Keratinocyte (primary cell): ENCODE measurements around the gene MGAT4A. TPM values are rescaled to one million over a fixed set of nuclear protein-coding genes. Genes with fewer than 3 reads are reported as not detected.
A peak's percentile ranks its signal among the peaks of the same experiment; 100 is the strongest.

Experiments used
- DNase-seq: peaks from one replicate; pipeline ENCODE4 v3.0.0-alpha.2; 2011; ENCODE audit warnings: low read depth, missing footprints, low spot score
- FAIRE-seq: peaks from 2 replicates; lab custom pipeline; 2011; peaks lifted over from hg19 to GRCh38; lab: Jason Lieb, UNC
- H2AFZ ChIP-seq: 2 replicates; pipeline ENCODE4 v1.6.0; 2012; ENCODE audit warnings: low read length, control low read depth, inconsistent platforms; ENCODE audit not compliant: control insufficient read depth
- H3K27ac ChIP-seq: 2 replicates; pipeline ENCODE4 v1.5.1; 2011; ENCODE audit warnings: low read length; ENCODE audit not compliant: control insufficient read depth, insufficient read depth
- H3K27me3 ChIP-seq: 3 replicates; pipeline ENCODE4 v1.6.0; 2011; ENCODE audit warnings: low read length; ENCODE audit not compliant: control insufficient read depth, insufficient read depth; ENCODE audit errors: extremely low read depth
- H3K36me3 ChIP-seq, 2 experiments: 2 replicates in 1 of 2; 3 replicates in 1 of 2; pipeline ENCODE4 v1.5.1; 2011; ENCODE audit warnings: low read length in 2 of 2, mild to moderate bottlenecking in 1 of 2; ENCODE audit not compliant: control insufficient read depth in 2 of 2, insufficient read depth in 2 of 2; ENCODE audit errors: extremely low read depth in 1 of 2
- H3K4me1 ChIP-seq: 3 replicates; pipeline ENCODE4 v1.5.1; 2011; ENCODE audit warnings: low read length; ENCODE audit not compliant: control insufficient read depth, insufficient read depth; ENCODE audit errors: extremely low read depth
- H3K4me2 ChIP-seq: 3 replicates; pipeline ENCODE4 v1.6.0; 2011; ENCODE audit warnings: low read depth, low read length; ENCODE audit not compliant: control insufficient read depth, insufficient read depth; ENCODE audit errors: extremely low read depth
- H3K4me3 ChIP-seq, 3 experiments: fragments of 200-600 bp in 1 of 3; sonication (generic) in 1 of 3; 2 replicates in 2 of 3; 3 replicates in 1 of 3; pipeline ENCODE4 v1.5.1; 2011 to 2016; ENCODE audit warnings: low read length in 3 of 3, mild to moderate bottlenecking in 3 of 3, control low read depth in 2 of 3, inconsistent platforms in 1 of 3, low read depth in 1 of 3, mixed read lengths in 1 of 3, mixed run types in 1 of 3, moderate library complexity in 1 of 3; ENCODE audit not compliant: control insufficient read depth in 2 of 3, insufficient read depth in 2 of 3; ENCODE audit errors: extremely low read depth in 1 of 3
- H3K79me2 ChIP-seq: 2 replicates; pipeline ENCODE4 v1.6.0; 2012; ENCODE audit warnings: low read length; ENCODE audit not compliant: control insufficient read depth, insufficient read depth
- H3K9ac ChIP-seq: 3 replicates; pipeline ENCODE4 v1.6.0; 2011; ENCODE audit warnings: low read length; ENCODE audit not compliant: control insufficient read depth, insufficient read depth; ENCODE audit errors: extremely low read depth
- H3K9me1 ChIP-seq: 3 replicates; pipeline ENCODE4 v1.6.0; 2011; ENCODE audit warnings: low read length; ENCODE audit not compliant: control insufficient read depth, insufficient read depth; ENCODE audit errors: extremely low read depth
- H3K9me3 ChIP-seq: 2 replicates; pipeline ENCODE4 v1.5.1; 2012; ENCODE audit warnings: low read depth, low read length; ENCODE audit not compliant: control insufficient read depth
- H4K20me1 ChIP-seq: 3 replicates; pipeline ENCODE4 v1.6.0; 2011; ENCODE audit warnings: low read length; ENCODE audit not compliant: control insufficient read depth, insufficient read depth; ENCODE audit errors: extremely low read depth
- EZH2 ChIP-seq: IDR thresholded peaks from one replicate; pipeline ENCODE4 v1.6.1; 2012; ENCODE audit warnings: inconsistent platforms, mild to moderate bottlenecking, low read length, moderate library complexity
- dilution Hi-C: fragments of 300-500 bp; cut with MboI; formaldehyde crosslinking; loops from one replicate; pipeline ENCODE4 v1.7.0; 2020; ENCODE audit warnings: low sequenced_read_pairs; ENCODE audit not compliant: extremely low pct_ligation_motif_present
- polyA plus RNA-seq, 5 experiments: library from polyadenylated mRNA; depleted of rRNA in 3 of 5; stranded (reverse) in 3 of 5; stranded (forward) in 1 of 5; unstranded in 1 of 5; fragments of >200 nt; gene quantifications; 1 replicate in 1 of 5; 2 replicates in 3 of 5; 3 replicates in 1 of 5; pipeline versions ENCODE4 v1.2.1 to v1.2.3, GENCODE V29; 2011 to 2012; ENCODE audit warnings: missing spikeins in 2 of 5, low read depth in 1 of 5, low replicate concordance in 1 of 5
- TF ChIP-seq, protein P1 (sequence below), 3 experiments: IDR thresholded peaks in 1 of 3; conservative IDR thresholded peaks in 1 of 3; optimal IDR thresholded peaks in 1 of 3; 2 replicates in 2 of 3; 3 replicates in 1 of 3; pipeline versions ENCODE3 to v1.5.1; 2011; ENCODE audit warnings: low read length in 3 of 3, mild to moderate bottlenecking in 3 of 3, moderate library complexity in 2 of 3, control low read depth in 1 of 3, inconsistent platforms in 1 of 3; ENCODE audit not compliant: insufficient read depth in 2 of 3; ENCODE audit errors: extremely low read depth in 1 of 3

MGAT4A gene
- polyA plus RNA-seq, 1 donor (not counting 4 experiments of a cell fraction or from before 2014, with no cell fraction given) = 0.81 TPM

DNA sequence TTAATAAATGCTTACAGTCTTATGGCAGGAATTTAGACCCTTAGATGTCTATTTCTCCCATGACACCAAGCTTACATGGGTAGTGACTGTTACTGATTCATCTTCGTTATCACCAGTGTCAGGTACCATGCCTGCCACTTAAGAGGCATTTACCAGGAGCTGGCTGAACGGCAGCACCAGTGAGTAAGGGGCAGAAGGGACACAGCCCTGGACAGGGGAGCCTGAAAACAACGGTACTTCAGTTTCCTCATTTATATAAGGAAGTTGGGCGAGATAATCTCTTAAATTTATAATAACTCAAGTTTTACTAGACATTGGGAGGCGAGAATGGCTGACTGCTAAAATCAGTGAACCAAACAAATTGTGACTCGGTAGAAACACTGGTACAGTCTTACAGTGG is 123.8 kb downstream of the MGAT4A start:
- H3K79me2 ChIP-seq = peaks cover 68% of the 10 kb centered on the region
- H3K9me1 ChIP-seq = peaks cover 3% of the 10 kb centered on the region
- peak overlapping the region in 2 of 3 experiments; percentile 98 to 99 for H3K4me3 ChIP-seq
- peak overlapping the region; percentile 94 for H3K27ac ChIP-seq
- peaks cover 11 to 14% of the 10 kb centered on the region in 2 experiments for H3K36me3 ChIP-seq
- TF ChIP-seq EZH2 = no peak
- TF ChIP-seq, protein P1, sequence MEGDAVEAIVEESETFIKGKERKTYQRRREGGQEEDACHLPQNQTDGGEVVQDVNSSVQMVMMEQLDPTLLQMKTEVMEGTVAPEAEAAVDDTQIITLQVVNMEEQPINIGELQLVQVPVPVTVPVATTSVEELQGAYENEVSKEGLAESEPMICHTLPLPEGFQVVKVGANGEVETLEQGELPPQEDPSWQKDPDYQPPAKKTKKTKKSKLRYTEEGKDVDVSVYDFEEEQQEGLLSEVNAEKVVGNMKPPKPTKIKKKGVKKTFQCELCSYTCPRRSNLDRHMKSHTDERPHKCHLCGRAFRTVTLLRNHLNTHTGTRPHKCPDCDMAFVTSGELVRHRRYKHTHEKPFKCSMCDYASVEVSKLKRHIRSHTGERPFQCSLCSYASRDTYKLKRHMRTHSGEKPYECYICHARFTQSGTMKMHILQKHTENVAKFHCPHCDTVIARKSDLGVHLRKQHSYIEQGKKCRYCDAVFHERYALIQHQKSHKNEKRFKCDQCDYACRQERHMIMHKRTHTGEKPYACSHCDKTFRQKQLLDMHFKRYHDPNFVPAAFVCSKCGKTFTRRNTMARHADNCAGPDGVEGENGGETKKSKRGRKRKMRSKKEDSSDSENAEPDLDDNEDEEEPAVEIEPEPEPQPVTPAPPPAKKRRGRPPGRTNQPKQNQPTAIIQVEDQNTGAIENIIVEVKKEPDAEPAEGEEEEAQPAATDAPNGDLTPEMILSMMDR (optimal IDR thresholded peaks at IDR 0.05 in 1 of 3, IDR thresholded peaks at IDR 0.05 in 1 of 3, conservative IDR thresholded peaks at IDR 0.05 in 1 of 3; ENCODE audit: extremely low read depth in 1 of 3, insufficient read depth in 2 of 3, low read length in 3 of 3) = no peak
- peaks cover 26% of the 10 kb centered on the region for H3K4me1 ChIP-seq
- no peak for DNase-seq
- dilution Hi-C loops = no loop called here
- H4K20me1 ChIP-seq = no peaks in the 10 kb centered on the region
- FAIRE-seq = no peak
- no peak overlapping the region for H2AFZ ChIP-seq
- H3K9me3 ChIP-seq = no peaks in the 10 kb centered on the region
- H3K9ac ChIP-seq = peak overlapping the region; percentile 97
- H3K4me2 ChIP-seq = peak overlapping the region; percentile 100
- no peaks in the 10 kb centered on the region for H3K27me3 ChIP-seq

DNA sequence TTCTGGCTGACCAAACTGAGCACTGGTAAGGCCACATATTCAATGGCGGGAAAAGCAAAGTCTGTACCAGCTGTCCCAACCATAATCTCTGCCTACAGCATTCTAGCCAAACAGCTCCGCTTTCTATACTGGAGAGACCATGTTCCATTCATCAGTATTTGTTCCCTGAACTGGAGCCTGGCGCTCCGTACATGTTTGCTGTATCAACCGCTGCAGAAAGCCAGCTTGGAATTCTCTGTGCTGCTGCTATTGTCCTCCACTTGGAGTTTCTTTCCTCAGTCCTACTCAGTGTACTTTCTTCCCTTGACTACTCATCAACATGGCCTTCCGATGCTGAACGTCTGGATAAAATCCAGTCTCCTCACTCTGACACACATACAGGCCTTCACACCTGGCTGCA is 124.5 kb downstream of the MGAT4A start:
- H3K4me1 ChIP-seq = peaks cover 26% of the 10 kb centered on the region
- no peak overlapping the region for H2AFZ ChIP-seq
- TF ChIP-seq, protein P1 (optimal IDR thresholded peaks at IDR 0.05 in 1 of 3, IDR thresholded peaks at IDR 0.05 in 1 of 3, conservative IDR thresholded peaks at IDR 0.05 in 1 of 3; ENCODE audit: extremely low read depth in 1 of 3, insufficient read depth in 2 of 3, low read length in 3 of 3) = no peak
- TF ChIP-seq EZH2 = no peak
- H3K9me1 ChIP-seq = peaks cover 3% of the 10 kb centered on the region
- DNase-seq (no peak), FAIRE-seq (no peak)
- dilution Hi-C loops = no loop called here
- H4K20me1 ChIP-seq = no peaks in the 10 kb centered on the region
- H3K4me2 ChIP-seq = peak overlapping the region; percentile 100
- H3K36me3 ChIP-seq = peaks cover 12 to 18% of the 10 kb centered on the region in 2 experiments
- H3K9me3 ChIP-seq = no peaks in the 10 kb centered on the region
- peak overlapping the region; percentile 24 for H3K9ac ChIP-seq
- no peak overlapping the region for H3K27ac ChIP-seq
- H3K79me2 ChIP-seq = peaks cover 68% of the 10 kb centered on the region
- H3K4me3 ChIP-seq = no peak overlapping the region
- no peaks in the 10 kb centered on the region for H3K27me3 ChIP-seq
